ENCODE results near the gene FOXK1. TPM values are rescaled to one million over a fixed set of nuclear protein-coding genes. Genes with fewer than 3 reads are reported as not detected.

FOXK1 gene
- total RNA-seq, 1 experiment from 2014 or later, result 17.4 TPM

DNA sequence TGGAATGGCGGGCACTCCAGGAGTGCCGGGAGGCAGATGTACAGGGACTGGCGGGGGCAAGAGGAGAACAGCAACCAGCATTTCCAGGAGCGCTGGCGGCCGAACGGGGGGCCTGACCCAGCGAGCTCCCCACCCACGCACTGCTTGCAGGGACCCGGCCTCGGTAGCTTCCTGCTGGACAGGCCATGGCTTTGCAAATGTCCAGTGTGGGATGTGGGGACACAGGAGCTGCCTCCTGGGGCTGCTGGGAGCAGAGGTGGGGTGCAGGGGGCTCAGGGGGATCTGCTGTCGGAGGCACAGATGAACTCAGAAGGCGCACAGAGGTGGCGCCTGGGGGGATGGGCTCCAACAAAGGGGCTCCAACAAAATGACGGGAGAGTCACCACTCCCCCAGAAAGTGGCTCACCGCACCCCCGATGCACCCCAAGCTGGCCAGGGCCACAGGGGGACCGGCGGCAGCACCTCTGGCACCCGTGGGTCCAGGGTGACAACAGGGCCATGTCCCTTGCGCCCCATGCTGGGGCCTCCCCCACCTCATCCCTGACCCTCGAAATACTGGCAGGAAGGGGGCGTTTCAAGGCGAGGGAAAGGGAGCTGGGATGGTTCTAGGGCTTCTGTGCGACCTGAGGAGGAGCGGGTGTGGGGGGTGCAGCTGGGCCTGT lies 134.5 kb downstream of the FOXK1 start:
- no peak overlapping the region for H3K27ac ChIP-seq
- DNase-seq (ENCODE audit: low read depth in 1 of 2, low spot score in 2 of 2), result no peak
- H3K4me3 ChIP-seq, result no peak overlapping the region
- H3K27me3 ChIP-seq (replicated peaks), result peaks cover 56% of the 10 kb centered on the region
- no peaks in the 10 kb centered on the region for H3K36me3 ChIP-seq
- H3K4me1 ChIP-seq (replicated peaks), result no peaks in the 10 kb centered on the region; the same call in 1 of the 2 replicates
- H3K9me3 ChIP-seq (replicated peaks), result peaks cover 8% of the 10 kb centered on the region

DNA sequence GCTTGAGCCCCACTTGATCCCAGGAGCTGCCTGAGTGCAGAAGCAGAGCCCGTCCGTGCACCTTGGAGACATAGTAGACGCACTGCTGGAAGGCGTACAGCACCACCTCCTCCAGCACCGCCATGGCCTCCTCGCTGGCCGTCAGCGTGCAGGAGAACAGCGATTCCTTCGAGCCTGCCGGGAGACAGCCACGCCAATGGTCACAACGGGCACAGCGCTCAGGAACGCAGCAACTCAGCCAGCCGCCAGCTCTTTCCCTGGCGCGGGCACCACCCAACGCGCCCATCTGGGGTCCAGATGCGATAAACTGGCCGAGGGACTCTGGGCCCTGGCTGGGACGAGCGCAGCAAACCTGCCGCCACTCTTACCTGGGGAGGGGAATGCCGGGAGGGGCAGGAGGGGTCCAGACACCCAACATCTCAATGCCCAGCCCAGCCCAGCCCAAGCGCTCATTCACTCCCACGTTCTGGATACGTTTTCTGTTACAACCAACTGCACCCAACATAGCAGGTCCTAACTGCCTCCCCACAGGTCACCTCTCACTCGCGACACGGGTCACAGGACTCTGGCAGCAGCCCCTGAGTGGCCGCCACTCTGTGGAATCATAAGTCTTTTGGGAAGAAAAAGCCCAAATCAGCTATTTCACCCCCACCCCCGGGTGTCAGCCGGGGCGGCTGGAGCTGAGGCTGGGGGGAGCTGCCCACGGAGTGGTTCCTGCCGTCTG lies 135.2 kb downstream of the FOXK1 start:
- peaks cover 8% of the 10 kb centered on the region for H3K9me3 ChIP-seq (replicated peaks)
- no peak for DNase-seq (ENCODE audit: low read depth in 1 of 2, low spot score in 2 of 2)
- H3K36me3 ChIP-seq, result no peaks in the 10 kb centered on the region
- H3K27me3 ChIP-seq (replicated peaks), result peaks cover 57% of the 10 kb centered on the region
- H3K4me3 ChIP-seq, result no peak overlapping the region
- H3K4me1 ChIP-seq (replicated peaks), result no peaks in the 10 kb centered on the region; the same call in 1 of the 2 replicates
- no peak overlapping the region for H3K27ac ChIP-seq

DNA sequence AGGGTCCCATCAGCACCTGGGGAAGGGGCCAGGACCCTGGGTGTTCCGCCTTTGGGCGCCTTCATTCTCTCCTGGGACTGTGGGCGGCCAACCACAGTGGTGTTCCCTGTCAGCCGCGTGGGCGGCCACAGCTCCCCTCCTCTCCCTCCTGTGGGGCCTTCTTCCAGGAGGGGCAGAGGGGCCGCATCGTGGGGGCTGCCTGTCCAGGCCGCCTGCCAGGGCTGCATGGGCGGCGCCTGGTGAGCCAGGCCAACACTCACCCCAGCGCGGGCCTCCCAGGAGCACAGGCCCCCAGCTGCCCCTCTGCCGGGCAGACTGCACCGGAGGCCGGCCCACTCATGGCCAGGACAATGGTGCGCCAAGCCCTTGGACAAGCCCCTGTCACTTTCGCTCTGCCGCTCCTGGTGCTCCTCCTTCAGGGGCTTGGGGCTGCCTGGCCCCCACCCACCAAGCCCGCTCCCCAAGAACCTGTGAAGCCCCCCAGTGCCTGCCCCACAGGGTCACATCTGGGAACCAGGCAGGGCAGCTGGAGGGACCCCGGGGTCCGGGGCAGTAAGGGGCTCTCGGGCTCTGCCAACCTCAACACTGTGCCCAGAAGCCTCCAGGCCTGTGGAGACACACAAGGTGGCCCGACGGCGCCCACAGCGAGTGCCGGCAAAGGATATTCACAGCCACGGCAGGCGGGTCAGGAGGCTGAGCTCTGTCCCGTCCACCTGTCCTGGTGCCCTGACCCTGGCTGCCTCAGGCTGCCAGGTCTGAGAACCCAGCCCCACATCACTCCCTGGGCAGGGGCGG lies 136.1 kb downstream of the FOXK1 start:
- no peaks in the 10 kb centered on the region; the same call in 1 of the 2 replicates for H3K4me1 ChIP-seq (replicated peaks)
- no peak for DNase-seq (ENCODE audit: low read depth in 1 of 2, low spot score in 2 of 2)
- peaks cover 57% of the 10 kb centered on the region for H3K27me3 ChIP-seq (replicated peaks)
- H3K36me3 ChIP-seq, result no peaks in the 10 kb centered on the region
- 0 out of 2 replicates have a peak, but pooled peaks cover 2% of the 10 kb centered on the region for H3K9me3 ChIP-seq (replicated peaks)
- no peak overlapping the region for H3K4me3 ChIP-seq
- H3K27ac ChIP-seq, result no peak overlapping the region

DNA sequence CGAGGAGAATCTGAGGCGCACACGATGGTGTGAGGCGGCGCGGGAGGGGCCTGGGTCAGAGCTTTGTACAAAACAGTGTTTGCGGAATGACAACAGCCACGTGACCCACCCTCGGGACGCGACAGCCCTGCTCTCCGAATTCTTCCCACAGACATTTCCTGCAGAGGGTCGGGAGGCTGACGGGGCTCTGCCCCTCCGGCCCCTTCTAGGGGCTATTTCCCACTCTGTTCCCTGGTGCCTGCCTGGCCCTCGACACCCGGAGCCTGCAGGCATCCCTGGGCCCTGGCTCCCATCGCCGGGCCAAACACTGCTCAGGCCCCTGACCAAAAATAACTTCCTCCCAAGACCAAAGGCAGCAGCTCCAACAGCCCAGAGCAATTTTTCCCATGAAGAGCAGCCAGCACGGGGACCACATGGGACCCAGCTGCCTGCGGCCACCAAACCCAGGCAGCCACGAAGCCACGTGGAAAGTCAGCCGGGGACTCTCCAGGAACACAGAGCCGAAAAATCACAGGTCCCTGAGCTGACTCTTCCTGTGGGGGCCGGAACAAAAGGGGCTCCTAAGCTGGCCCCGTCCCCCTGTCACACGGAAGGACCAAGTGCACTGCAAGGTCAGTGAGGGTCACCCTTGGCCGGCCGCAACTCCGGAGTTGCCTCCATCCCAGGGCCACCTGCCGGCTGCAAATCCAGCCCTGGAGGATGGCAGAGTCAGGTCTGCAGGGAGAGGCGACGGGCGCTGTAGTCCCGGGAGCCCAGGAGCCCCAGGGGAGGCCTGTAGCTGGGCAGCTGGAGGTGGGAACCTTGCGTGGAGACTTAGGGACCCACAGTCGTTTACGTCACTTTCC lies 137.7 kb downstream of the FOXK1 start:
- Histone ChIP-seq H3K27me3 (replicated peaks) (peaks cover 62% of the 10 kb centered on the region), H3K9me3 (replicated peaks) (0 out of 2 replicates have a peak, but pooled peaks cover 2% of the 10 kb centered on the region), H3K4me3 (no peak overlapping the region), H3K27ac (no peak overlapping the region), H3K36me3 (no peaks in the 10 kb centered on the region), H3K4me1 (replicated peaks) (no peaks in the 10 kb centered on the region; the same call in 1 of the 2 replicates)
- no peak for DNase-seq (ENCODE audit: low read depth in 1 of 2, low spot score in 2 of 2)

DNA sequence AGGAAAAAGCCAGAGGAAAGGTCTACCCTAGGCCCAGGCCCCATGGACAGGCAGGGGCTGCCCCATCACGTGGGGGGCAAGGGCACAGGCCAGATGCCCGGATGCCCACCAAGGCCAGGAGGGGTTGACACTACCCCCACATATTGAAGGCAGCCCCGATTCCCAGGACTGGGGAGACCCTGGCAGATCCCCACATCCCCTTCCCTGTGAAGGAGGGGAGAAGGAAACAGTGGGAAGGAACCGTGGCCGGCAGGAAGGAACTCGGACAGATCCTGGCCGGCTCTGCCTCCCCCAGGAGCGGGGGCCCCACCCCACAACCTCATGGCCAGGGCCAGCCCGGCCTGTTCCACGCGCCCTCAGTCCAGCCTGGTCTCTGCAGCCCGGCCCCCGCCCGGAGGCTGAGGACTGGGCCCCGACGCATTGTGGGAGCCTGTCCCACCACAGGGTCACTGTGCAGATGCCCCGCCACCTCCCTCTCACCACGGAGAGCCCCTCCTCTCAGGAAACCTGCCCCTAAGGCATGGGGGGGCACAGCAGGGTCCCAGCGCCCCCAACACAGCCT lies 138.4 kb downstream of the FOXK1 start:
- H3K27ac ChIP-seq, result no peak overlapping the region
- no peak overlapping the region for H3K4me3 ChIP-seq
- H3K36me3 ChIP-seq, result no peaks in the 10 kb centered on the region
- H3K27me3 ChIP-seq (replicated peaks), result peaks cover 62% of the 10 kb centered on the region
- no peaks in the 10 kb centered on the region; the same call in 1 of the 2 replicates for H3K4me1 ChIP-seq (replicated peaks)
- no peak for DNase-seq (ENCODE audit: low read depth in 1 of 2, low spot score in 2 of 2)
- H3K9me3 ChIP-seq (replicated peaks), result 0 out of 2 replicates have a peak, but pooled peaks cover 2% of the 10 kb centered on the region

Other genes with a start within 250 kb of the FOXK1 start
- 37.7 and 38.2 TPM in 2 replicates for gene AP5Z1, start 93.3 kb downstream of the FOXK1 start, total RNA-seq (2014; rRNA removed; shearing (Covaris generic))
- not detected in 2 replicates for gene PAPOLB, start 179.7 kb downstream of the FOXK1 start, total RNA-seq (2014; rRNA removed; shearing (Covaris generic))
- 0.24 TPM in 1 of 2 replicates, not detected in the other for gene RADIL, start 201.4 kb downstream of the FOXK1 start, total RNA-seq (2014; rRNA removed; shearing (Covaris generic))

Measured in SJSA1 (cell line).